ENCODE results near the gene UTF1.

DNA sequence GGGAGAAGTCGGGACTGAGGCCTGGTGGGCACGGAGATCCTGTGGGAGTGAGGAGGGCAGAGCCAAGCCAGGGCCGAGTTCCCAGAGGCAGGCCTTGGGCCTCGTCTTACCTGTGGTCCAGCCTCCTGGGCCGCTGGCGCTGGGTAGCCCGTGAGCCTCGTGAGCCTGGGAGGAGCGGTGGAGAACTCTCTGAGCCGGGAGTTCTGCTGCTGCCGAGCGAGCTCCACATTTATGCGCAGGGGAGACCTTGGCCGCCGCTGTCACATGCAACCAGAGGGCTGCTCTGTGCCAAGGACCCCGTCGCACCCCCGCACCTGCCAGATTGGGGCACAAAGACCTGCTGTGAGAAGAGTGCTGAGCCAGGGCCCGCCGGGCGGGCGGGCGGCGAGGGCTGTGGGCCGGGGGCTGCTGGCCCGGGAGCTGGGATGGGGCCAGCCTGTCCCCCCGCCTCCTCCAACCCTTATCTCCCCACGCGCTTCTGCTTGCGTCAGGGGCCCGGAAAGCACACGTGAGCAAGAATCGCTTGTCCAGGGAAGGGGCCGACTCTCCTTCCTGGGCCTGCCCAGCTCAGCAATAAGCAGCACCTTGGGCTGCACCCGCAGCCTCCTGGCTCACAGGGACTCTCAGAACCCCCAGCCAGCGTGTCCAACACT, 17.8 kb downstream of the UTF1 start:
- TF ChIP-seq, protein P1, sequence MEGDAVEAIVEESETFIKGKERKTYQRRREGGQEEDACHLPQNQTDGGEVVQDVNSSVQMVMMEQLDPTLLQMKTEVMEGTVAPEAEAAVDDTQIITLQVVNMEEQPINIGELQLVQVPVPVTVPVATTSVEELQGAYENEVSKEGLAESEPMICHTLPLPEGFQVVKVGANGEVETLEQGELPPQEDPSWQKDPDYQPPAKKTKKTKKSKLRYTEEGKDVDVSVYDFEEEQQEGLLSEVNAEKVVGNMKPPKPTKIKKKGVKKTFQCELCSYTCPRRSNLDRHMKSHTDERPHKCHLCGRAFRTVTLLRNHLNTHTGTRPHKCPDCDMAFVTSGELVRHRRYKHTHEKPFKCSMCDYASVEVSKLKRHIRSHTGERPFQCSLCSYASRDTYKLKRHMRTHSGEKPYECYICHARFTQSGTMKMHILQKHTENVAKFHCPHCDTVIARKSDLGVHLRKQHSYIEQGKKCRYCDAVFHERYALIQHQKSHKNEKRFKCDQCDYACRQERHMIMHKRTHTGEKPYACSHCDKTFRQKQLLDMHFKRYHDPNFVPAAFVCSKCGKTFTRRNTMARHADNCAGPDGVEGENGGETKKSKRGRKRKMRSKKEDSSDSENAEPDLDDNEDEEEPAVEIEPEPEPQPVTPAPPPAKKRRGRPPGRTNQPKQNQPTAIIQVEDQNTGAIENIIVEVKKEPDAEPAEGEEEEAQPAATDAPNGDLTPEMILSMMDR (conservative IDR thresholded peaks at IDR 0.05 in 1 of 2, IDR thresholded peaks at IDR 0.05 in 1 of 2; ENCODE audit: extremely low read depth in 1 of 2, insufficient read depth in 1 of 2, low read depth in 1 of 2, low read length in 2 of 2) = no peak
- TF ChIP-seq EZH2 (IDR thresholded peaks at IDR 0.05; ENCODE audit: borderline replicate concordance, low read length) = no peak

All from mammary epithelial cell (primary cell).